K562 (cell line): ENCODE results near the gene SLC66A3. TPM values are rescaled to one million over a fixed set of nuclear protein-coding genes. Genes with fewer than 3 reads are reported as not detected.

Experiments
- CBX3 ChIP-seq, 2 experiments: IDR thresholded peaks; 1 replicate in 1 of 2; 2 replicates in 1 of 2; pipeline ENCODE4 v1.6.1; 2012; ENCODE audit warnings: inconsistent platforms in 2 of 2, low read length in 2 of 2, borderline replicate concordance in 1 of 2, control low read depth in 1 of 2
- ETV6 ChIP-seq, 3 experiments: fragments of 150-350 bp in 1 of 3; sonication (generic) in 1 of 3; formaldehyde crosslinking in 1 of 3; IDR thresholded peaks; 2 replicates each; pipeline versions ENCODE4 v1.6.1 to v1.8.0; 2014 to 2022; ENCODE audit warnings: borderline replicate concordance in 2 of 3, low read depth in 2 of 3, antibody characterized with exemption in 1 of 3, low read length in 1 of 3, mild to moderate bottlenecking in 1 of 3, missing genetic modification reagents in 1 of 3
- EWSR1 ChIP-seq: fragments of 450-650 bp; IDR thresholded peaks from 2 replicates; pipeline ENCODE4 v1.6.1; 2018; ENCODE audit warnings: borderline replicate concordance, mild to moderate bottlenecking, low read depth, moderate library complexity; ENCODE audit not compliant: partially characterized antibody
- MLLT1 ChIP-seq, 2 experiments: fragments of 450-650 bp; IDR thresholded peaks; 2 replicates each; pipeline ENCODE4 v1.6.1; 2016
- MTA2 ChIP-seq: fragments of 450-650 bp; IDR thresholded peaks from 2 replicates; pipeline ENCODE4 v1.6.1; 2016; ENCODE audit warnings: low read depth
- MYBL2 ChIP-seq, 2 experiments: fragments of 450-650 bp in 1 of 2; sonication (generic) in 1 of 2; formaldehyde crosslinking in 1 of 2; IDR thresholded peaks; 2 replicates each; pipeline versions ENCODE4 v1.6.1 to v1.8.1; 2017 to 2022; ENCODE audit warnings: borderline replicate concordance in 1 of 2, inconsistent platforms in 1 of 2, low read depth in 1 of 2, mild to moderate bottlenecking in 1 of 2, missing genetic modification reagents in 1 of 2, moderate library complexity in 1 of 2
- NONO ChIP-seq, 2 experiments: fragments of 200-400 bp in 1 of 2; fragments of 450-650 bp in 1 of 2; formaldehyde crosslinking in 1 of 2; IDR thresholded peaks; 2 replicates each; pipeline ENCODE4 v1.6.1; 2017; ENCODE audit warnings: low read depth in 2 of 2, mild to moderate bottlenecking in 2 of 2, moderate library complexity in 2 of 2, low read length in 1 of 2
- POLR2B ChIP-seq: fragments of 450-650 bp; IDR thresholded peaks from 2 replicates; pipeline ENCODE4 v1.6.1; 2018; ENCODE audit warnings: low read depth; ENCODE audit not compliant: partially characterized antibody
- SFPQ ChIP-seq: fragments of 200-400 bp; formaldehyde crosslinking; IDR thresholded peaks from 2 replicates; pipeline ENCODE4 v1.6.1; 2017; ENCODE audit warnings: mild to moderate bottlenecking, low read depth, low read length, moderate library complexity
- SUPT5H ChIP-seq: fragments of 450-650 bp; IDR thresholded peaks from 2 replicates; pipeline ENCODE4 v1.6.1; 2016
- TAL1 ChIP-seq: fragments of 450-650 bp; IDR thresholded peaks from 2 replicates; pipeline ENCODE4 v1.6.1; 2016; ENCODE audit warnings: mild to moderate bottlenecking
- U2AF2 ChIP-seq: fragments of 200-400 bp; formaldehyde crosslinking; optimal IDR thresholded peaks from 2 replicates; pipeline ENCODE3; 2017; ENCODE audit warnings: low read depth, mild to moderate bottlenecking, low read length
- VEZF1 ChIP-seq: fragments of 200-800 bp; sonication (Bioruptor generic); IDR thresholded peaks from 2 replicates; pipeline ENCODE4 v1.6.1; 2017; ENCODE audit warnings: missing genetic modification characterization, missing compliant biosample characterization
- ZHX1 ChIP-seq: fragments of 150-350 bp; conservative IDR thresholded peaks from 2 replicates; pipeline ENCODE4 v1.6.1; 2014; ENCODE audit warnings: low read length
- ZNF140 ChIP-seq: fragments of 250-450 bp; sonication (Bioruptor Pico); IDR thresholded peaks from 2 replicates; pipeline ENCODE4 v1.8.0; 2021; ENCODE audit warnings: moderate library complexity, mild to moderate bottlenecking, inconsistent platforms
- ZNF282 ChIP-seq: sonication (generic); formaldehyde crosslinking; IDR thresholded peaks from 2 replicates; pipeline ENCODE4 v1.8.1; 2023; ENCODE audit warnings: missing genetic modification reagents
- polyA plus RNA-seq, 8 experiments: library from polyadenylated mRNA; depleted of rRNA in 4 of 8; stranded (reverse) in 5 of 8; unstranded in 3 of 8; fragments of >200 nt; fragmentation: Nextera tagmentation in 2 of 8; fragmentation: Illumina TruSeq in 1 of 8; extraction: Ambion mirVana in 2 of 8; extraction: Trizol in 1 of 8; gene quantifications; 2 replicates each; pipeline versions ENCODE4 v1.2.1 to v1.2.3, GENCODE V29; 2011 to 2014; ENCODE audit warnings: inconsistent platforms in 1 of 8, missing spikeins in 1 of 8
- total RNA-seq, 7 experiments: library from RNA; depleted of rRNA in 6 of 7; stranded (reverse); fragments of >200 nt in 6 of 7; fragmentation: Illumina TruSeq in 2 of 7; extraction: Trizol in 2 of 7; gene quantifications; 2 replicates each; pipeline versions ENCODE4 v1.2.1 to v1.2.3, GENCODE V29; 2011 to 2021; ENCODE audit warnings: low replicate concordance in 1 of 7
- TF ChIP-seq, protein P1 (sequence below): fragments of 450-650 bp; formaldehyde crosslinking; IDR thresholded peaks from 2 replicates; pipeline ENCODE4 v1.4.0; 2022; ENCODE audit warnings: missing genetic modification characterization

Gene SLC66A3
- total and polyA plus RNA-seq, 9 of the 15 experiments (the other 6 are each of a cell fraction or from before 2014, with no cell fraction given): 2.8 to 30.0 (median 9.1) TPM

GRCh38 chr2:11155381-11156035 lies at the start of gene SLC66A3 (continued):
- TF ChIP-seq ZHX1 (no peak), EWSR1 (no peak), U2AF2 (no peak), VEZF1 (CRISPR knock-in tag) (peak; percentile 73), MLLT1 (IDR thresholded peaks at IDR 0.05) (no peak), MYBL2 (IDR thresholded peaks at IDR 0.05; ENCODE audit: low read depth) (no peak), MYBL2 (CRISPR knock-in tag; IDR thresholded peaks at IDR 0.05; ENCODE audit: borderline replicate concordance) (no peak), NONO (IDR thresholded peaks at IDR 0.05; ENCODE audit: low read depth in 2 of 2, low read length in 1 of 2) (peak; percentile 43 to 77; a peak in 2 of 4 replicates), SUPT5H (peak; percentile 54), ZNF140 (CRISPR knock-in tag) (no peak), TAL1 (no peak), CBX3 (IDR thresholded peaks at IDR 0.05; ENCODE audit: borderline replicate concordance in 1 of 2, low read length in 2 of 2) (peak in 1 of 2 experiments; percentile 18; a peak in 1 of 3 replicates), ZNF282 (CRISPR knock-in tag) (no peak), ETV6 (IDR thresholded peaks at IDR 0.05; ENCODE audit: borderline replicate concordance in 1 of 2, low read depth in 2 of 2, low read length in 1 of 2) (no peak), ETV6 (CRISPR knock-in tag; IDR thresholded peaks at IDR 0.05; ENCODE audit: borderline replicate concordance) (no peak), SFPQ (no peak), POLR2B (peak; percentile 41), MTA2 (no peak)
- TF ChIP-seq, protein P1, sequence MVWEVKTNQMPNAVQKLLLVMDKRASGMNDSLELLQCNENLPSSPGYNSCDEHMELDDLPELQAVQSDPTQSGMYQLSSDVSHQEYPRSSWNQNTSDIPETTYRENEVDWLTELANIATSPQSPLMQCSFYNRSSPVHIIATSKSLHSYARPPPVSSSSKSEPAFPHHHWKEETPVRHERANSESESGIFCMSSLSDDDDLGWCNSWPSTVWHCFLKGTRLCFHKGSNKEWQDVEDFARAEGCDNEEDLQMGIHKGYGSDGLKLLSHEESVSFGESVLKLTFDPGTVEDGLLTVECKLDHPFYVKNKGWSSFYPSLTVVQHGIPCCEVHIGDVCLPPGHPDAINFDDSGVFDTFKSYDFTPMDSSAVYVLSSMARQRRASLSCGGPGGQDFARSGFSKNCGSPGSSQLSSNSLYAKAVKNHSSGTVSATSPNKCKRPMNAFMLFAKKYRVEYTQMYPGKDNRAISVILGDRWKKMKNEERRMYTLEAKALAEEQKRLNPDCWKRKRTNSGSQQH (CRISPR knock-in tag): no peak
